Globus pallidus (tissue), 1 donor: ENCODE results near the gene CITED4.
A peak's percentile ranks its signal among the peaks of the same experiment; 100 is the strongest.

Source experiments
- DNase-seq: peaks from one replicate; pipeline ENCODE4 v3.0.0-alpha.2; 2015; ENCODE audit warnings: low spot score

CITED4 gene

GRCh38 chr1:40886318-40887011, 24.3 kb upstream of the CITED4 start:
- no peak for DNase-seq

- DNase-seq = no peak
Measured at GRCh38 chr1:40884055-40884795, 22.1 kb upstream of the CITED4 start.

- DNase-seq = no peak
Measured at GRCh38 chr1:40880813-40881549, 18.8 kb upstream of the CITED4 start.

DNA sequence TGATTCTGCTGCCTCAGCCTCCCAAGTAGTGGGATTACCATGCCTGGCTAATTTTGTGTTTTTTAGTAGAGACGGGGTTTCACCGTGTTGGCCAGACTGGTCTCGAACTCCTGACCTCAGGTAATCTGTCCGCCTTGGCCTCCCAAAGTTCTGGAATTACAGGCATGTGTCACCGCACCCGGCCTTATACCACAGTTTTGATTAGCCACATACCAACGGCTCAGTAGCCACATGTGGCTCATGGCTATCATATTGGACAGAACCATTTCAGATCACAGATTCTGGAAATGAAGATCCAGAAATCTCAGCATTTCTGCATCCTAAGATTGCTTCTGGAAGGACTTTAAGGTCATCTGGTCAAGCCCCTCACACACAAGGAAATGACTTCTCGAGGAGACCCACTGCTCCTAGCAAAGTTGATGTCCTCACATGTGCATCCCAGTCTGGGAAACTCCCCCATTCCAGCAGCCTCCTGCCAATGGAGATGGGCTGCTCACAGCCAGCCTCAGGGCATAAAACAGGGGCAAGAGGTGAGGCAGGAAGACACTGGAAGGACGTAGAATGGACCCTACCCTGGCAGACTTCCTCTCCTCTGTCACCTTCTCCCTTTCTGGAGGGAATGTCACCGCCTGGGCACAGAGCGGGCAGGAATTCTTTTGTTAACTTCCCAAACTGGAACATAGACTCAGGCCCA, 17.5 kb upstream of the CITED4 start:
- no peak for DNase-seq

DNA sequence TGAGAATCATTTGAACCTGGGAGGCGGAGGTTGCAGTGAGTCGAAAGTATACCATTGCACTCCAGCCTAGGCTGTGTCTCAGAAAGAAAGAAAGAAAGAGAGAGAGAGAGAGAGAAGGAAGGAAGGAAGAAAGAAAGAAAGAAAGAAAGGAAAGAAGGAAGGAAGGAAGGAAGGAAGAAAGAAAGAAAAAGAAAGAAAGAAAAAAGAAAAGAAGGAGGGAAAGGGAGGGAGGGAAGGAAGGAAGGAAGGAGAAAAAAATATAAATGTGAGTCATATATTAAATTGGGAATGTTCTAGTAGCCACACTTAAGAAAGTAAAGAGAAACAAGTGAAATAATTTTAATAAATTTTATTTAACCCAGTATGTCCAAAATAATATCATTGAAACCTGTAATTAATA, 16.7 kb upstream of the CITED4 start:
- DNase-seq = no peak

DNA sequence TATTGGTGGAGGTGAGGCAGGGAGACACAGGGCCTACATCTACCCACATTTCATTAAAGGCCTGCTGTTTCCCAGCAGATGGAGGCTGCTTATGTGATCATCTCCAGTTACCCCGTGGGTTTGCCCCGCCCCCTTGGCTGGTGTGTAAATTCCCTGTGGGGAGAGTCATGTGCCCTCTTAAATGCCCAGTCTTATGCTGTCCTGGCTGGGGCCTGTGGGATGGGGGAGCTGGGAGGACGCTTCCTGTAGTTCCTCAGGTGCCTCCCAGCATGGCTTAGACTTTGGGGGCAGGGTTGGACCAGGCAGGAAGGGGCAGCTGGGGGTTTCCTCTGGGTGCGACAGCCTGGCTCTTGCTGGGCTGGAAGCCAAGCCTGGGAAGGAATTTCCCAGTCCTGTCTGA, 15.5 kb upstream of the CITED4 start:
- DNase-seq = peak; percentile 22

DNA sequence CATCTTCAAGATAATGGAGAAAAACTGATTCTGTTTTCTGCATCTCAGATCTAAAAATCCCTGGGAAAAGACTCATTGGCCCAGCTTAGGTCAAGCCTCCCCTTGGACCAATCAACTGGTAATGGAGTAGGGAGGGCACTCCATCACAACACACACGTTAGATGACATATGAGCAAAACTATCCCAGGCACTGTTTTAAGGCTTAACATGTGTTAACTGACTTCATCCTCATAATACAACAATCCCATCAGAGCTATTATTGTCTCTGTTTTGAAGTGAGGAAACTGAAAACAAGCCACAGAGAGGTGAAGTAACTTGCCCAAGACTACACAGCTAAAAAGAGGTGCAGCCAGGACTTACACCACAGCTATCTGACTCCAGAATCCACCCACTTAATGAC, 14.7 kb upstream of the CITED4 start:
- no peak for DNase-seq

GRCh38 chr1:40876436-40876761, 14.2 kb upstream of the CITED4 start:
- no peak for DNase-seq

GRCh38 chr1:40873863-40874472, 11.8 kb upstream of the CITED4 start:
- no peak for DNase-seq

- DNase-seq = no peak
Measured at GRCh38 chr1:40872276-40872675, 10.1 kb upstream of the CITED4 start.

GRCh38 chr1:40870135-40870728, 8.1 kb upstream of the CITED4 start:
- DNase-seq = no peak

DNA sequence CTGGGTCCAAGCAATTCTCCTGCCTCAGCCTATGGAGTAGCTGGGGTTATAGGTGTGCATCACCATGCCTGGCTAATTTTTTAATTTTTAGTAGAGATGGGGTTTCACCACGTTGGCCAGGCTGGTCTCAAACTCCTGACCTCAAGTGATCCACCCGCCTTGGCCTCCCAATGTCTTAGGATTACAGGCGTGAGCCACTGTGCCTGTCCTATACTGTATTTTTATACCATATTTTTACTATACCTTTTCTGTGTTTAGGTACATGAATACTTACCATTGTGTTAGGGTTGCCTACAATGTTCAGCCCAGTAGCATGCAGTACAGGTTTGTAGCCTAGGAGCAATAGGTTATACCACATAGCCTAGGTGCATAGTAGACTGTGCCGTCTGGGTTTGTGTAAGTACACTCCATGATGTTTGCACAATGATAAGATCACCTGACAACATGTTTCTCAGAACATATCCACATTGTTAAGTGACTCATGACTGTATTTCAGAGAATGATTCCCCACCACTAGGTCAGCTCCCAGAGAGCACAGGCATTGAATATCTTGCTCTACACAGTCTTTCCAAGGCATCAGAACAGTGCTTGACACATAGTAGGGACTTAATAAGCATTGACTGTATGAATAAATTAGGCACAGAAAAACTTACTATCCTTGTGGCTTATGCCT, 6.0 kb upstream of the CITED4 start:
- DNase-seq = no peak

DNA sequence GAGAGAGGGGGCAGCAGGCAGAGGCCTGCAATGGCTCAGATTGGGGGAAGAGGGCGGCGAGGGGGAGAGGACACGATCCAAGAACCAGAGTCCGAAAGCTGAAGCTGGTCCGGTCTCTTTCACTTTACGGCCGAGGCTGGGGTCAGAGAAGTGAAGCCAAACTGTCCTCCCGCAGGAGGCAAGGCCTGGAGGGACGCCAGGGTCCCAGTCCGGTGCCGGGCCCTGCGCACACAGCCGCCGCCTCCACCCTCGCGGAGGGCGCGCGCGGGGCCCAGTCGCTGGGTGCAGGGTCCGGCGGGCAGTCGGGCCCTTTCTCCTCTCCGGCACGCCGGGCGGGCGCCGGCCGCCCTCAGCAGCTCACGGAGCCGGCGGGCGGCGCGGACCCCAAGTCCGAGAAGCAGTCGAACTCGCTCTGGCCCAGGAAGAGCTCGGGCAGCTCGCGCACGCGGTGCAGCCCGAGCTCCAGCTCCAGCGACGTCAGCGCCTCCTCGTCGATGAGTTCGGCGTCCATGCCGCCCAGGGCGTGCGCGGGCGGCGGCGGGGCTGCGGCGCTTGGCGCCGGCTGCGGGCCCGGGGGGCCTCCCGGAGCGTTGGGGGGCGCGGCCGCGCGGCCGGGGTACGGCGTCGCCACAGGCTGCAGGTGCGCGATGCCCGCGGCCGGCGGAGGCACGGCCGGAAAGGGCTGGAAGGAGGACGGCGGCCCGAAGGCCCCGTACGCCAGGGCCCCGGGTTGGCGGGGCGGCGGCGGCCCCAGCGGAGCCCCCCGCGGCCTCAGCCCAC, 749 bp downstream of the CITED4 start:
- no peak for DNase-seq

- no peak for DNase-seq
Measured at GRCh38 chr1:40860706-40861223, 1.4 kb downstream of the CITED4 start.

- no peak for DNase-seq
Measured at GRCh38 chr1:40858856-40859416, 3.2 kb downstream of the CITED4 start.

GRCh38 chr1:40857737-40858136, 4.4 kb downstream of the CITED4 start:
- no peak for DNase-seq

- DNase-seq = no peak
Measured at GRCh38 chr1:40856656-40857302, 5.4 kb downstream of the CITED4 start.

GRCh38 chr1:40856116-40856515, 6.0 kb downstream of the CITED4 start:
- DNase-seq = no peak

GRCh38 chr1:40855513-40855912, 6.7 kb downstream of the CITED4 start:
- DNase-seq = no peak

DNA sequence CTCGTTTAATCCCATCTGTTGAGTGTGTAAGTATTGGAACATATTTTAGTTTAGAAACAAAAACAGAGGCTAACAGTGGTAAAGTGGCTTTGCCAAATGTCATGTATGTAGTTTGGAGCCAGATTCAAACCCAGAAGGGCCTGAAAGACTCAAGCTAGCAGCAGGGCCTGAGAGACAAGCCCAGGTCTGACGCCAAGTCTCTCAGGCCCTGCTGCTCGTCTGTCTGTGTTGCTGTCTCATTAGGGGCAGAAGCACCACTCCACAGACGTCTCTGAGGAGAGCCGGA, 8.3 kb downstream of the CITED4 start:
- DNase-seq = no peak
